RWPE1 (cell line): ENCODE data around the gene GLP2R.

Experiments used
- CTCF ChIA-PET: fragments of 350-600 bp; sonication (Branson Sonifier 250); formaldehyde crosslinking; extraction: SDS; loops from one replicate; lab custom pipeline; 2021; lab: Yijun Ruan, JAX
- POLR2A ChIA-PET: fragments of 400-600 bp; formaldehyde crosslinking; extraction: SDS; loops from one replicate; lab custom pipeline; 2020; ENCODE audit warnings: antibody characterized with exemption; ENCODE audit not compliant: low non-redundant PET; lab: Yijun Ruan, JAX
- DNase-seq: peaks from one replicate; pipeline ENCODE4 v3.0.0; 2012; ENCODE audit warnings: low spot score
- H3K27ac ChIP-seq: fragments of 450-650 bp; 2 replicates; pipeline ENCODE4 v1.5.1; 2017
- CTCF ChIP-seq: fragments of 450-650 bp; conservative IDR thresholded peaks from 2 replicates; pipeline ENCODE4 v1.5.1; 2017; ENCODE audit warnings: low read depth, mild to moderate bottlenecking

Gene GLP2R

GRCh38 chr17:9859781-9860180 is 34.1 kb downstream of the GLP2R start:
- ChIA-PET POLR2A (no interaction called here), CTCF (no interaction called here)
- TF ChIP-seq CTCF, result no peak
- H3K27ac ChIP-seq, result no peak overlapping the region
- no peak for DNase-seq

GRCh38 chr17:9860851-9861250 is 35.1 kb downstream of the GLP2R start:
- DNase-seq, result no peak
- ChIA-PET POLR2A (no interaction called here), CTCF (no interaction called here)
- H3K27ac ChIP-seq, result no peak overlapping the region
- no peak for TF ChIP-seq CTCF

- no peak for DNase-seq
- POLR2A ChIA-PET, result no interaction called here
- no peak overlapping the region for H3K27ac ChIP-seq
- CTCF ChIA-PET, result interaction anchor here (0.6 kb wide), 1 partner anchor 1765 kb away, joined by 3 read pairs; no protein-coding TSS in a partner anchor
- no peak for TF ChIP-seq CTCF
Measured at GRCh38 chr17:9862220-9862619, 36.5 kb downstream of the GLP2R start.

- TF ChIP-seq CTCF, result no peak
- DNase-seq, result no peak
- no peak overlapping the region for H3K27ac ChIP-seq
- CTCF ChIA-PET, result interaction anchor here (0.6 to 0.7 kb wide), 2 partner anchors 123 to 1766 kb away, joined by 3 read pairs; no protein-coding TSS in a partner anchor
- POLR2A ChIA-PET, result no interaction called here
Measured at GRCh38 chr17:9862949-9863348, 37.2 kb downstream of the GLP2R start.

- DNase-seq, result no peak
- ChIA-PET POLR2A (no interaction called here), CTCF (no interaction called here)
- no peak for TF ChIP-seq CTCF
- H3K27ac ChIP-seq, result no peak overlapping the region
Measured at GRCh38 chr17:9865586-9865985, 39.9 kb downstream of the GLP2R start.

- TF ChIP-seq CTCF, result no peak
- ChIA-PET POLR2A (no interaction called here), CTCF (no interaction called here)
- no peak overlapping the region for H3K27ac ChIP-seq
- no peak for DNase-seq
Measured at GRCh38 chr17:9868552-9868951, 42.8 kb downstream of the GLP2R start.

GRCh38 chr17:9872852-9873251 is 47.1 kb downstream of the GLP2R start:
- no peak for DNase-seq
- TF ChIP-seq CTCF, result no peak
- no peak overlapping the region for H3K27ac ChIP-seq
- ChIA-PET POLR2A (no interaction called here), CTCF (no interaction called here)
